Activated CD4-positive, alpha-beta T cell treated with anti-CD3 and anti-CD28 coated beads, Interleukin-2, amount 50 U/mL, for 4 hours (primary cell): ENCODE measurements around the gene ZNF534.
"Not testable (repeated sequence)": the region's sequence is repeated elsewhere in the genome, so short reads cannot be mapped to it uniquely, and the experiment has no call there.

Source experiments
- DNase-seq, 2 experiments: peaks; one replicate each; pipeline ENCODE4 v3.0.0-alpha.2; 2020

The ZNF534 gene

DNA sequence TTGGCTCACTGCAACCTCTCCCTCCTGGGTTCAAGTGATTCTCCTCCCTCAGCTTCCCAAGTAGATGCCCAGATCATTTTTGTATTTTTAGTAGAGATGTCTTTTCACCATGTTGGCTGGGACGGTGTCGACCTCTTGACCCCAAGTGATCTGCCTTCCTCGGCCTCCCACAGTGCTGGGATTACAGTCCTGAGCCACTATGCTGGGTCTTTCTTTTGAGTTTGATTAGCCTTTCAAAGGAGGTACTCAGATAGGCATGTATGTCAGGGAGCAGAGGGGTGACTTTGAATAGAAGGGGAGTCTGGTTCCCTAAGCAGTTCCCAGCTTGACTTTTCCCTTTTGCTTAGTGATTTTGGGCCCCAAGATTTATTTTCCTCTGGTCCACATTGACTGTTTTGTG, 71.5 kb downstream of the ZNF534 start:
- not testable (repeated sequence) for DNase-seq

DNA sequence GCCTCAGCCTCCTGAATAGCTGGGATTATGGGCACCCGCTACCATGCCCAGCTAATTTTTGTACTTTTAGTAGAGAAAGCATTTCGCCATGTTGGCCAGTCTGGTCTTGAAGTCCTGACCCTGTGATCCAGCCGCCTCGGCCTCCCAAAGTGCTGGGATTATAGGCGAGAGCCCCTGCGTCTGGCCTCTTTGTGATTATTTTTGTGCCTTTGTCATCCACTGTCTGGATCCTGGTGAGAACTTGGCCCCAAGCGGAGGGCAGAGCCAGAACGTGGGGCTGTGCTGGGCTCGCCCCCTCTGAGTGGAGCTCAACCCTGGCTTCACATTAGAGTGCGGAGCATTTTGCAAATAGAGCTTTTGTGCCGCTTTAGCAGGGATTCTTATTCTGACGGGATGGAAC, 72.0 kb downstream of the ZNF534 start:
- not testable (repeated sequence) for DNase-seq
